ENCODE measurements around the gene TFCP2L1. TPM values are rescaled to one million over a fixed set of nuclear protein-coding genes. Genes with fewer than 3 reads are reported as not detected.
"Not testable (repeated sequence)": the region's sequence is repeated elsewhere in the genome, so short reads cannot be mapped to it uniquely, and the experiment has no call there.

Gene TFCP2L1
- total RNA-seq, 1 donor from 2014 or later, result 0.02 TPM

DNA sequence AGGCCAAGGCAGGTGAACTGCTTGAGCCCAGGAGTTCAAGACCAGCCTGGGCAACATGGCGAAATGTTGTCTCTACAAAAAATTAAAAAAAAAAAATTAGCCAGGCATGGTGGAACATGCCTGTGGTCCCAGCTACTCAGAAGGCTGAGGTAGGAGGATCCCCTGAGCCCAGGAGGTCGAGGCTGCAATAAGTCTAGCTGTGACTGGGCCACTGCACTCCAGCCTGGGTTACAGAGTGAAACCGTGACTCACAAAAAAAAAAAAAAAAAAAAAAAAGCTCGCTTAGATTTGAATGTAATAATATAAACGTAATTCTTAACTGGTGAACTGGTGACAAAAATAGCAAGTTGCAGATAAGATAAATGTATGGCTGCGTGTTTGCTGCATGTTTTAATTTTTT, 56.5 kb downstream of the TFCP2L1 start:
- DNase-seq (ENCODE audit: low spot score), result peak; percentile 11
- Mint-ChIP-seq H3K27ac (ENCODE audit: unreplicated experiment) (no peak overlapping the region), H3K4me1 (ENCODE audit: low read depth) (no peaks in the 10 kb centered on the region), H3K4me3 (ENCODE audit: unreplicated experiment) (no peak overlapping the region), H3K27me3 (ENCODE audit: low read depth) (peaks cover 16% of the 10 kb centered on the region), H3K36me3 (ENCODE audit: low read depth) (no peaks in the 10 kb centered on the region), H3K9me3 (ENCODE audit: low read depth) (no peaks in the 10 kb centered on the region)
- TF ChIP-seq, protein P1, sequence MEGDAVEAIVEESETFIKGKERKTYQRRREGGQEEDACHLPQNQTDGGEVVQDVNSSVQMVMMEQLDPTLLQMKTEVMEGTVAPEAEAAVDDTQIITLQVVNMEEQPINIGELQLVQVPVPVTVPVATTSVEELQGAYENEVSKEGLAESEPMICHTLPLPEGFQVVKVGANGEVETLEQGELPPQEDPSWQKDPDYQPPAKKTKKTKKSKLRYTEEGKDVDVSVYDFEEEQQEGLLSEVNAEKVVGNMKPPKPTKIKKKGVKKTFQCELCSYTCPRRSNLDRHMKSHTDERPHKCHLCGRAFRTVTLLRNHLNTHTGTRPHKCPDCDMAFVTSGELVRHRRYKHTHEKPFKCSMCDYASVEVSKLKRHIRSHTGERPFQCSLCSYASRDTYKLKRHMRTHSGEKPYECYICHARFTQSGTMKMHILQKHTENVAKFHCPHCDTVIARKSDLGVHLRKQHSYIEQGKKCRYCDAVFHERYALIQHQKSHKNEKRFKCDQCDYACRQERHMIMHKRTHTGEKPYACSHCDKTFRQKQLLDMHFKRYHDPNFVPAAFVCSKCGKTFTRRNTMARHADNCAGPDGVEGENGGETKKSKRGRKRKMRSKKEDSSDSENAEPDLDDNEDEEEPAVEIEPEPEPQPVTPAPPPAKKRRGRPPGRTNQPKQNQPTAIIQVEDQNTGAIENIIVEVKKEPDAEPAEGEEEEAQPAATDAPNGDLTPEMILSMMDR (IDR thresholded peaks at IDR 0.05), result no peak

DNA sequence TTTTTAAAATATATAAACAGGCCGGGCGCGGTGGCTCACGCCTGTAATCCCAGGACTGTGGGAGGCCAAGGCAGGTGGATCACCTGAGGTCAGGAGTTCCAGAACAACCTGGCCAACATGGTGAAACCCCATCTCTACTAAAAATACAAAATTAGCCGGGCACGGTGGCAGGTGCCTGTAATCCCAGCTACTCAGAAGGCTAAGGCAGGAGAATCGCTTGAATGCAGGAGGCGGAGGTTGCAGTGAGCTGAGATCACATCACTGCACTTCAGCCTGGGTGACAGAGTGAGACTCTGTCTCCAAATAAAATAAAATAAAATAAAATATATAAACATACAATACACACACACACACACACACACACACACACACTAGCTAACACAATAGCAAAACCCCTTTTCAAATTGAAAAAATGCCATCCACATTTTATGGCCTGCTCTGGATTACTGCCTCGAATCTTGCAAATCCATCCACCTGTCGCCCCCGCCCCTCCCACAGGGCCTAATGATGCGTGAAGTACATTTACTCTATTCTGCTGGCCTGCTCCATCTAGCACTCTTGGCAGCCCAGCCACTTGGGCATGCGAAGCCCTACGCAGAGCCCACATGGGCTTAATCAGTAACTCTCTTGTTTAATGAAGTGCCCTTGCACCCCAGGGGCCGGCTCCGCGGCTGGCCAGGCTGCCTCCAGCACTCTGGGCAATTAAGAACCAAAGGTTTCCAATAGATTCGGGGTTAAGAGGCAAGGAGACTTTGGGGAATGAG, 57.4 kb downstream of the TFCP2L1 start:
- not testable (repeated sequence) for H3K36me3 Mint-ChIP-seq (ENCODE audit: low read depth); H3K9me3 Mint-ChIP-seq (ENCODE audit: low read depth); H3K27ac Mint-ChIP-seq (ENCODE audit: unreplicated experiment); H3K4me1 Mint-ChIP-seq (ENCODE audit: low read depth); H3K4me3 Mint-ChIP-seq (ENCODE audit: unreplicated experiment)
- H3K27me3 Mint-ChIP-seq (ENCODE audit: low read depth), result peaks cover 21% of the 10 kb centered on the region
- DNase-seq (ENCODE audit: low spot score), result peak; percentile 50

DNA sequence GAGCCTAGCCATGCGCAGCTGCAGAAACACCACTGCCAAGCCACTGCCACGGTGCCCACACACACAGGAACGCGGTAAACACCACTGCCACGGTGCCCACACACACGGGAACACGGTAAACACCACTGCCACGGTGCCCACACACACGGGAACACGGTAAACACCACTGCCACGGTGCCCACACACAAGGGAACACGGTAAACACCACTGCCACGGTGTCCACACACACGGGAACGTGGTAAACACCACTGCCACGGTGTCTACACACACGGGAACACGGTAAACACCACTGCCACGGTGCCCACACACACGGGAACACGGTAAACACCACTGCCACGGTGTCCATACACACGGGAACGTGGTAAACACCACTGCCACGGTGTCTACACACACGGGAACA, 59.3 kb downstream of the TFCP2L1 start:
- not testable (repeated sequence) for H3K9me3 Mint-ChIP-seq (ENCODE audit: low read depth); H3K27ac Mint-ChIP-seq (ENCODE audit: unreplicated experiment); H3K4me1 Mint-ChIP-seq (ENCODE audit: low read depth); H3K4me3 Mint-ChIP-seq (ENCODE audit: unreplicated experiment); H3K36me3 Mint-ChIP-seq (ENCODE audit: low read depth)
- peaks cover 22% of the 10 kb centered on the region for H3K27me3 Mint-ChIP-seq (ENCODE audit: low read depth)
- DNase-seq (ENCODE audit: low spot score), result peak; percentile 36

DNA sequence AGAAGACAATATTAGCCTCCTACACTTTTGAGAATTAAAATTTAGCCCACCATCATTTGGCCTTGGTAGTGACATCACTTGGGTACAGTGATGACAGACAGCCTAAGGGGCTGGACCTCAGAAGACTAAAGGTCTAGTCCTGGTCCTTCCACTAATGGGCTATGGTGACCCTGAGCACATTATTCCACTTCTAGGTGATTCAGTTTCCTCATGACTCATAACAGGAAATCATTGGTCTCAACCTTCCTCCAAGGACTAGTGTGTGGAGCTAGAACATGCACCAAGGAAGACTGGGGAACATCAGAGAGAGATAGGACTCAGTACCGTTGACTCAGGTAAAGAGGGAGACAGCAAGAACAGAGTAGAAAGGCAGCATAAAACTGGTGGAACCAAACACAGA, 64.0 kb downstream of the TFCP2L1 start:
- Mint-ChIP-seq H3K36me3 (ENCODE audit: low read depth) (no peaks in the 10 kb centered on the region), H3K27me3 (ENCODE audit: low read depth) (peaks cover 18% of the 10 kb centered on the region), H3K4me3 (ENCODE audit: unreplicated experiment) (no peak overlapping the region), H3K9me3 (ENCODE audit: low read depth) (no peaks in the 10 kb centered on the region), H3K4me1 (ENCODE audit: low read depth) (no peaks in the 10 kb centered on the region), H3K27ac (ENCODE audit: unreplicated experiment) (no peak overlapping the region)
- TF ChIP-seq, protein P1 (IDR thresholded peaks at IDR 0.05), result no peak
- no peak for DNase-seq (ENCODE audit: low spot score)

DNA sequence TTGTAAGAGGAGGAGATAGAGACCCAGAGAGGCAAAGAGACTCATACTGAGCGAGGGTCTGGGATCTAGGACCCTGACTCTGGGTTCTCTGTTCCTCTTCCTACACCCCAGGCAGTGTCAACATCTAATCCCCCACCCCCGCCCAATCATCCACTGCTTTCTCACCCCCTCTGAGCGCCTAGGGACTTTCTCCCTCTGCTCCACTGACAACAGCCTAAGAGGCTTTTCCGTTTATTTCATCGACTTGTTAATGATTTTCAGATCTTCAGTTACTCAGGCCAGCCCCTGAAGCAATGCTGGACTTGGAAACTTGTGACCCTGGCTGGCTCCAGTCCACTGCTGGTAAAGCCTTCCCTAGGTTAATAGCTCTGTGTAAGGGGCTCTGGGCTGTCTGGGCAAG, 65.1 kb downstream of the TFCP2L1 start:
- Mint-ChIP-seq H3K36me3 (ENCODE audit: low read depth) (no peaks in the 10 kb centered on the region), H3K4me3 (ENCODE audit: unreplicated experiment) (no peak overlapping the region), H3K9me3 (ENCODE audit: low read depth) (no peaks in the 10 kb centered on the region), H3K27ac (ENCODE audit: unreplicated experiment) (no peak overlapping the region), H3K27me3 (ENCODE audit: low read depth) (peaks cover 25% of the 10 kb centered on the region), H3K4me1 (ENCODE audit: low read depth) (no peaks in the 10 kb centered on the region)
- DNase-seq (ENCODE audit: low spot score), result no peak
- TF ChIP-seq, protein P1 (IDR thresholded peaks at IDR 0.05), result no peak

DNA sequence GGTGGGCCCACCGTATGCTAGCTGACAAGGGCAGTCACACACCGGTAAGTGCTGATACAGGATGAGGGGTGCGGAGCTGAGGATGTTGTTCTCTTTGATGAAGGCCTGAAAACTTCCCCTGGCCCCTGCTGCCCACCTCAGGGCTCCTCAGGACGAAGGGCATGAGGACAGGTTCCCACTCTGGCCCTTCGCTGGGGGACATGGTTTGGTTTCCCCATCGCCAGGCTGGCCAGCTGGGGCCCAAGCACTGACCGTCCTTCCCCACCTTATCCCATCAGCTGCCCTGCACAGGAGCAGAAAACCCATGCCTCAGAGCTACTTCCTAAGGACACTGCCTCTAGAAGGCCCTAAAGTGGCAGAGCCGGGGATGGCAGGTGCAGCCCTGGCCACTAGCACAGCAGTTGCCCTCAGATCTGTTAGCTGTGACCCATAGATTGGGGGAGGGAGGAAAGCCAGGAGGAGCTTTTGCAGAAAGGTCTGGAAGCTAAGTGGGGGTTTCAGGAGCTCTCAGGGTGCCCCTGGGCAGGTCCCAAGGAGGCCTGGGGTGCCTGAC, 66.5 kb downstream of the TFCP2L1 start:
- no peak for DNase-seq (ENCODE audit: low spot score)
- Mint-ChIP-seq H3K36me3 (ENCODE audit: low read depth) (no peaks in the 10 kb centered on the region), H3K4me1 (ENCODE audit: low read depth) (no peaks in the 10 kb centered on the region), H3K4me3 (ENCODE audit: unreplicated experiment) (no peak overlapping the region), H3K9me3 (ENCODE audit: low read depth) (no peaks in the 10 kb centered on the region), H3K27me3 (ENCODE audit: low read depth) (peaks cover 27% of the 10 kb centered on the region), H3K27ac (ENCODE audit: unreplicated experiment) (no peak overlapping the region)
- TF ChIP-seq, protein P1 (IDR thresholded peaks at IDR 0.05), result no peak
